H9 (cell line): ENCODE measurements around the gene CST9L. TPM values are rescaled to one million over a fixed set of nuclear protein-coding genes. Genes with fewer than 3 reads are reported as not detected.

ENCODE experiments used
- DNase-seq: peaks from one replicate; pipeline ENCODE4 v3.0.0-alpha.2; 2017
- H2AFZ ChIP-seq: one replicate; pipeline ENCODE4 v1.6.1; 2013; ENCODE audit warnings: mild to moderate bottlenecking, low read length, control low read depth, moderate library complexity
- H2AK5ac ChIP-seq: 2 replicates; pipeline ENCODE4 v1.6.1; 2013; ENCODE audit warnings: low read length, control low read depth, mixed read lengths; ENCODE audit not compliant: insufficient read length
- H2BK120ac ChIP-seq: one replicate; pipeline ENCODE4 v1.6.1; 2013; ENCODE audit warnings: low read depth, mild to moderate bottlenecking, low read length, control low read depth, inconsistent platforms; ENCODE audit not compliant: poor library complexity, severe bottlenecking
- H2BK12ac ChIP-seq: 2 replicates; pipeline ENCODE4 v1.6.1; 2013; ENCODE audit warnings: low read length, control low read depth, mixed read lengths, low read depth; ENCODE audit not compliant: insufficient read length
- H2BK15ac ChIP-seq: 2 replicates; pipeline ENCODE4 v1.6.1; 2013; ENCODE audit warnings: low read depth, low read length, control low read depth
- H2BK20ac ChIP-seq: one replicate; pipeline ENCODE4 v1.6.1; 2013; ENCODE audit warnings: low read depth, mild to moderate bottlenecking, low read length, control low read depth, inconsistent platforms; ENCODE audit not compliant: poor library complexity, severe bottlenecking
- H2BK5ac ChIP-seq: 2 replicates; pipeline ENCODE4 v1.6.1; 2013; ENCODE audit warnings: low read length, control low read depth, mixed read lengths; ENCODE audit not compliant: insufficient read length
- H3K14ac ChIP-seq: 2 replicates; pipeline ENCODE4 v1.6.1; 2013; ENCODE audit warnings: low read length, control low read depth; ENCODE audit not compliant: insufficient read depth
- H3K18ac ChIP-seq: 2 replicates; pipeline ENCODE4 v1.6.1; 2013; ENCODE audit warnings: low read depth, mild to moderate bottlenecking, mixed read lengths, low read length, control low read depth; ENCODE audit not compliant: insufficient read length
- H3K23ac ChIP-seq: 2 replicates; pipeline ENCODE4 v1.6.1; 2013; ENCODE audit warnings: low read length, control low read depth, mixed read lengths, low read depth; ENCODE audit not compliant: insufficient read length
- H3K23me2 ChIP-seq: 2 replicates; pipeline ENCODE4 v1.6.1; 2013; ENCODE audit warnings: low read depth, mild to moderate bottlenecking, mixed read lengths, low read length, control low read depth; ENCODE audit not compliant: insufficient read length, poor library complexity, severe bottlenecking
- H3K27ac ChIP-seq: 2 replicates; pipeline ENCODE4 v1.5.1; 2013; ENCODE audit warnings: low read length, control low read depth, mixed read lengths, low read depth; ENCODE audit not compliant: insufficient read length
- H3K27me3 ChIP-seq: 2 replicates; pipeline ENCODE4 v1.6.1; 2013; ENCODE audit warnings: low read length, control low read depth, inconsistent platforms; ENCODE audit not compliant: insufficient read depth
- H3K4ac ChIP-seq: 2 replicates; pipeline ENCODE4 v1.6.1; 2013; ENCODE audit warnings: low read depth, mild to moderate bottlenecking, control low read depth, inconsistent platforms, low read length, moderate library complexity
- H3K4me1 ChIP-seq: 2 replicates; pipeline ENCODE4 v1.6.1; 2013; ENCODE audit warnings: low read length, control low read depth, inconsistent platforms; ENCODE audit not compliant: insufficient read depth
- H3K4me2 ChIP-seq: 2 replicates; pipeline ENCODE4 v1.6.1; 2013; ENCODE audit warnings: low read length, control low read depth, mixed read lengths; ENCODE audit not compliant: insufficient read length, insufficient read depth
- H3K56ac ChIP-seq: 2 replicates; pipeline ENCODE4 v1.6.1; 2013; ENCODE audit warnings: low read depth, mild to moderate bottlenecking, mixed read lengths, low read length, control low read depth; ENCODE audit not compliant: insufficient read length
- H3K79me1 ChIP-seq: 2 replicates; pipeline ENCODE4 v1.6.1; 2013; ENCODE audit warnings: low read depth, mild to moderate bottlenecking, moderate library complexity, low read length, control low read depth, inconsistent platforms; ENCODE audit not compliant: insufficient read depth, poor library complexity, severe bottlenecking
- H3K79me2 ChIP-seq: 2 replicates; pipeline ENCODE4 v1.6.1; 2013; ENCODE audit warnings: low read length, control low read depth, inconsistent platforms; ENCODE audit not compliant: insufficient read depth
- H3K9ac ChIP-seq: 2 replicates; pipeline ENCODE4 v1.6.1; 2013; ENCODE audit warnings: low read length, control low read depth, mixed read lengths; ENCODE audit not compliant: insufficient read length; ENCODE audit errors: extremely low read depth
- H3K9me3 ChIP-seq: one replicate; pipeline ENCODE4 v1.6.1; 2013; ENCODE audit warnings: low read depth, low read length, inconsistent platforms; ENCODE audit not compliant: control insufficient read depth
- H3T11ph ChIP-seq: one replicate; pipeline ENCODE4 v1.6.1; 2013; ENCODE audit warnings: mild to moderate bottlenecking, low read length, control low read depth, inconsistent platforms
- H4K20me1 ChIP-seq: one replicate; pipeline ENCODE4 v1.6.1; 2013; ENCODE audit not compliant: control insufficient read depth, insufficient read length, insufficient read depth
- H4K5ac ChIP-seq: 2 replicates; pipeline ENCODE4 v1.6.1; 2013; ENCODE audit warnings: low read depth, mild to moderate bottlenecking, mixed read lengths, low read length, control low read depth; ENCODE audit not compliant: insufficient read length
- H4K8ac ChIP-seq: replicated peaks from 2 replicates; pipeline ENCODE4 v1.6.1; 2013; ENCODE audit warnings: low read length, control low read depth, mixed read lengths, low read depth; ENCODE audit not compliant: insufficient read length
- H4K91ac ChIP-seq: 2 replicates; pipeline ENCODE4 v1.6.1; 2013; ENCODE audit warnings: low read depth, mild to moderate bottlenecking, moderate library complexity, mixed read lengths, low read length, control low read depth; ENCODE audit not compliant: insufficient read length
- H3K27ac Mint-ChIP-seq, 3 experiments: 2 replicates in 2 of 3; 3 replicates in 1 of 3; pipeline ENCODE4 v1.8.0; 2020 to 2021; ENCODE audit warnings: mixed read lengths in 3 of 3, mild to moderate bottlenecking in 1 of 3, moderate library complexity in 1 of 3
- H3K27me3 Mint-ChIP-seq: 2 replicates; pipeline ENCODE4 v1.8.0; 2021; ENCODE audit warnings: low read depth, mild to moderate bottlenecking, moderate library complexity, mixed read lengths
- H3K36me3 Mint-ChIP-seq, 3 experiments: 2 replicates in 2 of 3; 3 replicates in 1 of 3; pipeline ENCODE4 v1.8.0; 2020 to 2021; ENCODE audit warnings: low read depth in 3 of 3, mixed read lengths in 3 of 3; ENCODE audit not compliant: insufficient read depth in 1 of 3
- H3K4me1 Mint-ChIP-seq, 2 experiments: 2 replicates each; pipeline ENCODE4 v1.8.0; 2020; ENCODE audit warnings: mixed read lengths in 2 of 2
- H3K4me3 Mint-ChIP-seq, 2 experiments: 2 replicates in 1 of 2; 3 replicates in 1 of 2; pipeline ENCODE4 v1.8.0; 2020 to 2021; ENCODE audit warnings: mild to moderate bottlenecking in 2 of 2, mixed read lengths in 2 of 2, moderate library complexity in 1 of 2
- H3K9me3 Mint-ChIP-seq, 2 experiments: 2 replicates in 1 of 2; 3 replicates in 1 of 2; pipeline ENCODE4 v1.8.0; 2020; ENCODE audit warnings: mild to moderate bottlenecking in 2 of 2, mixed read lengths in 2 of 2, moderate library complexity in 1 of 2
- WGBS: extraction: QIAGEN DNeasy Blood & Tissue Kit; methylation state at CpG from one replicate; pipeline ENCODE4 v1.1.7; 2013; ENCODE audit warnings: missing lambda C conversion rate, low lambda C conversion rate, mixed read lengths; ENCODE audit not compliant: insufficient read length; ENCODE audit errors: extremely low coverage; 5-methylcytosine and 5-hydroxymethylcytosine counted together
- total RNA-seq: library from RNA; stranded (reverse); gene quantifications from 2 replicates; pipeline ENCODE4 v1.2.1, GENCODE V29; 2021
- TF ChIP-seq, protein P1 (sequence below): fragments of 200-600 bp; sonication (generic); conservative IDR thresholded peaks from 3 replicates; pipeline ENCODE4 v1.8.0; 2021; ENCODE audit warnings: antibody characterized with exemption, mild to moderate bottlenecking

CST9L gene
- total RNA-seq, 1 experiment from 2014 or later, result not detected

DNA sequence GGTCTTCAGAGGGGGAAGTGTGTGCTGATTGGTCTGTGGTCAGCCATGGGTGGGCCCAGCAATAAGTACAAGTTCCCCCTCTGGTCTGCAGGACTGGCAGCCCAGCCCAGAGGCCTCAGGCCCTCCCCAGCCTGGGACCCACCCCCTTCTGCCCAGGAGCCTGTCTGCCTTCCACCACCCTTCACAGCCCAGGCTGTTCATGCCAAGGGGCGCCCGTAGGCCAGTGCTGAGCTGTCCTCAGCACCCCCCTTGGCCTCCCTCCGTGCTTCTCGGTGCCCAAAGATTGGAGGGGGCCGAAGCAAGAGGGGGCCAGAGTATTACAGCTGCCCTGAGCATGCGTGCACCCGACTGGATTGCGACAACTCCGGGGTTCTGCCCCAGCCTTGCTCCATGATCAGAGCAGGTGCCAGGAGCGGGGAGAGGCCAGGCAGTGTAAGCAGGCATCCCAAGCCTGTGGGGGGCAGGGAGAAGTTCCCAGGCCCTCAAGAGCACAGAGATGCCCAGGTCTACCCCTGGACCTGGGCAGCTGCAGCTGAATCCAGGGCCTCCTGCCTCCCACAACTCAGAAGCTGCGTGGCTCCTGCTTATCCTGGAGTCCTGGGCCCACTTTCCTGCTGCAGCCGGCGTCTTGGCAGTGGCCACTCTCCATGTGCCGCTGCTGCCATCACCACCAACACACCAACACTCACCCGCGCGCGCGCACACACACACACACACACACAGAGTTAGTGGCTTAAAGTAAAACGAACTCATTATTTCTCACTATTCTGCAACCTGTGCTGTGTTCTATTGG lies 33.3 kb downstream of the CST9L start:
- Histone ChIP-seq H3K14ac (no peak overlapping the region), H3K9me3 (no peaks in the 10 kb centered on the region), H3K4me1 (no peaks in the 10 kb centered on the region; the same call in 1 of the 2 replicates), H3K23me2 (no peaks in the 10 kb centered on the region), H4K5ac (no peak overlapping the region), H4K8ac (no peak overlapping the region), H3K56ac (no peak overlapping the region), H3K9ac (no peak overlapping the region), H3K18ac (no peak overlapping the region), H3K27me3 (no peaks in the 10 kb centered on the region), H2BK120ac (no peak overlapping the region), H2AK5ac (no peak overlapping the region), H3T11ph (no peak overlapping the region), H2AFZ (no peak overlapping the region), H2BK12ac (no peak overlapping the region), H2BK15ac (no peak overlapping the region), H4K20me1 (no peaks in the 10 kb centered on the region), H2BK5ac (no peak overlapping the region), H3K4ac (no peak overlapping the region), H3K79me1 (no peaks in the 10 kb centered on the region), H3K79me2 (no peaks in the 10 kb centered on the region), H4K91ac (no peak overlapping the region), H2BK20ac (no peak overlapping the region), H3K23ac (no peak overlapping the region), H3K4me2 (no peak overlapping the region), H3K27ac (no peak overlapping the region)
- peaks cover 4 to 20% (median 10%) of the 10 kb centered on the region in 3 experiments for H3K36me3 Mint-ChIP-seq
- peaks cover 8 to 9% of the 10 kb centered on the region in 2 experiments; a peak in 4 of 5 replicates for H3K9me3 Mint-ChIP-seq
- no peak overlapping the region for H3K4me3 Mint-ChIP-seq
- peaks cover 37 to 38% of the 10 kb centered on the region in 2 experiments for H3K4me1 Mint-ChIP-seq
- no peak for DNase-seq
- peaks cover 27% of the 10 kb centered on the region for H3K27me3 Mint-ChIP-seq
- no peak overlapping the region for H3K27ac Mint-ChIP-seq
- TF ChIP-seq, protein P1, sequence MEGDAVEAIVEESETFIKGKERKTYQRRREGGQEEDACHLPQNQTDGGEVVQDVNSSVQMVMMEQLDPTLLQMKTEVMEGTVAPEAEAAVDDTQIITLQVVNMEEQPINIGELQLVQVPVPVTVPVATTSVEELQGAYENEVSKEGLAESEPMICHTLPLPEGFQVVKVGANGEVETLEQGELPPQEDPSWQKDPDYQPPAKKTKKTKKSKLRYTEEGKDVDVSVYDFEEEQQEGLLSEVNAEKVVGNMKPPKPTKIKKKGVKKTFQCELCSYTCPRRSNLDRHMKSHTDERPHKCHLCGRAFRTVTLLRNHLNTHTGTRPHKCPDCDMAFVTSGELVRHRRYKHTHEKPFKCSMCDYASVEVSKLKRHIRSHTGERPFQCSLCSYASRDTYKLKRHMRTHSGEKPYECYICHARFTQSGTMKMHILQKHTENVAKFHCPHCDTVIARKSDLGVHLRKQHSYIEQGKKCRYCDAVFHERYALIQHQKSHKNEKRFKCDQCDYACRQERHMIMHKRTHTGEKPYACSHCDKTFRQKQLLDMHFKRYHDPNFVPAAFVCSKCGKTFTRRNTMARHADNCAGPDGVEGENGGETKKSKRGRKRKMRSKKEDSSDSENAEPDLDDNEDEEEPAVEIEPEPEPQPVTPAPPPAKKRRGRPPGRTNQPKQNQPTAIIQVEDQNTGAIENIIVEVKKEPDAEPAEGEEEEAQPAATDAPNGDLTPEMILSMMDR, result no peak
- WGBS, result no CpG with 5 or more reads among the region's 20 CpGs
